HCEC 1CT (cell line): ENCODE results near the gene BOD1L1.

Experiments
- DNase-seq: peaks from one replicate; pipeline ENCODE4 v3.0.0-alpha.2; 2017

The BOD1L1 gene

DNA sequence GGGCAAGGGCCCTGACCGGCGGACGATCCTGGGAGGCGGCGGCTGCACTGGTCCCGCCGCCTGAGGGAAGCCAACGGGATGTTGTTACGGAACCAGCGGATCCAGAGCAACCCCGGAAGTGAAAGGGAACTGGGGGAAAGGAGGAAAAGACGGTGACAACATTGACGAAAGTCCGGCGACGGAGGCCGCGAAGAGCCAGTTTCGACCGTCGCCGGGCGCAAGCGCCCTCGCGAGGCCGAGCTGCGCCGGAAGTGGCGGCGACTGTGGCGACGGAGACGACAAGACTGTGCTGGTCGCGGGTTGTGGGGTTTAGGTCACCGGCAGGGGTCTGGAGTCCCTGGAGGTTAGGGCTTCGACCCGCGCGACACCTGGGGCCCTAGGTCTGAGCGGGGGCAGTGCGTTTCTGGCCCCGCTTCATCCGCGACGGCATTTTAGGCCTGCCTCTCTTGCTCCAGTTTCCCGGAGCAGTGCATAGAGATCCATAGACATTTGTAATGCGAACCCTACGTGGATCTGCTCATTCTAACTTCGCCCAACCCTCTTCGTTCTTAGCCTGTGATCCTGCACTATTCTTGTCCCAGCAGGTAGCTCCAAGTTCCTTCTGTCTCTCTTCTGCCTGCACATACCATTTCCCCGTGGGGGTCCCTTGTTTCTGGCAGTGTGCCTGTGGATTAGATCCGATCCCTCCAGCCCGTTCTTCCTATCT lies at the start of gene BOD1L1:
BOD1L1 (minus strand) TSS at position 120 of the 706 bp plus-strand sequence. CDS start 138 bp downstream, outside the sequence.
- DNase-seq = peak; percentile 84

- DNase-seq = no peak
These were observed 47.4 kb upstream of the BOD1L1 start for GRCh38 chr4:13674971-13675370.

GRCh38 chr4:13673167-13673566 lies 45.6 kb upstream of the BOD1L1 start:
- DNase-seq = no peak

DNA sequence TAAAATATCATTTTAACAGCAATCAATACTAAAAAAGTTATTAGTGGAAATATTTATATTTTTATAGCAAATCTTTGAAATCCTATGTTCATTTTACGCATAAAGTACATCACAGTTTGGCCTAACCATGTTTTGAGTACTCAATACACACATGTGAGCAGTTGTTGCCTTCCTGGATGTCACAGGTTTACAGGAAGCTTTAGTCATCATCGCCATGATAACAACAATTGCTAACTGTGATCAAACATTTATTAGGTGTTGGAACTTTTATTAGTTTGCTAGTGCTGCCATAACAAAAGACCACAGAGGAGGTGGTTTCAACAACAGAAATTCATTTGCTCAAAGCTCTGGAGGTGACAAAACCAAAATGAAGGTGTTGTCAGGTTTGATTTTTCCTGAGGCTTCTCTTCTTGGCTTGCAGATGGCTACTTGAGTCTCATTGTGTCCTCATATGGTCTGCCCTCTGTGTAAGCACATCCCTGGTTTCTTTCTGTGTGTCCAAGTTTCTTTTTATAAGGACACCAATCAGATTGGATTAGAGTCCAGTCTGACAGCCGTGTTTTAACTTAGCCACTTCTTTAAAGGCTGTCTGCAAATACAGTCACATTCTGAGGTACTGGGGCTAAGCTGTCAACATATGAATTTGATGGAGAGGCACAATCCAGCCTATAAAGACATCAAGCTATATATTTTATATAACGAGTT lies 43.1 kb upstream of the BOD1L1 start:
- DNase-seq = no peak

GRCh38 chr4:13665701-13666660 lies 38.5 kb upstream of the BOD1L1 start:
- peak; percentile 13 for DNase-seq

DNA sequence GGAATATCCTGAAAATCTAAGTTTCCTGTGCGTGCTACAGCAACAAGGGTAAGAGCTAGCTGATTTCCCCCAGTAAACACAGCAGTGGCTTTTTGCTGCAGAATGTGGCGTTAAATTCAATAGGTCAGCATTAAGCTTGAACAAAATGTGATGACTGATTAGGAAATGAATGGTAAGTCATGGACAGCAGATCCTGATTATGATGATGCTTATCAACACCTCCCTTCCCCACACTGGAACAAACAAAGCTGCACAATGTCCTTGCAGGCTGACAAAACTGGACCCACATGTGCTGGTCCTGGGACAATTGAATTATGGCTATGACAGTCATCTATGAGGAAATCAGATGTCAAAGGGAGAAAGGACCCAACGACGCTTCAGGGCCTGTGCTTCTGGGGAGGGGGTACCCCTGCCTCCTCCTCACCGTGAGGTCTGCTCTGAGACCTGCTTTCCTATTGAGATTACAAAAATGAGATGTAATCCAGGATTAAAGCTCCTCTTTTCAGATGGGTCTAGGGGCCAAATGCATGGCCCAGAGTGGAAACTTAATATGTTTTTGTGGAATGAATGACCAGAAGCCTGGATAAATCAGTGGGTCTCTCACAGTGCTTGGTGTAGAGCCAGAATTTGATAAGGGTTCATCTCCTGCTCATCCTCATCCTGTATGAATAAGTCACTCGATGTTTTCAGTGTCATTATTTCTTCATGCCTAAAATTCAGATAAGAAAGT lies 32.0 kb upstream of the BOD1L1 start:
- no peak for DNase-seq

DNA sequence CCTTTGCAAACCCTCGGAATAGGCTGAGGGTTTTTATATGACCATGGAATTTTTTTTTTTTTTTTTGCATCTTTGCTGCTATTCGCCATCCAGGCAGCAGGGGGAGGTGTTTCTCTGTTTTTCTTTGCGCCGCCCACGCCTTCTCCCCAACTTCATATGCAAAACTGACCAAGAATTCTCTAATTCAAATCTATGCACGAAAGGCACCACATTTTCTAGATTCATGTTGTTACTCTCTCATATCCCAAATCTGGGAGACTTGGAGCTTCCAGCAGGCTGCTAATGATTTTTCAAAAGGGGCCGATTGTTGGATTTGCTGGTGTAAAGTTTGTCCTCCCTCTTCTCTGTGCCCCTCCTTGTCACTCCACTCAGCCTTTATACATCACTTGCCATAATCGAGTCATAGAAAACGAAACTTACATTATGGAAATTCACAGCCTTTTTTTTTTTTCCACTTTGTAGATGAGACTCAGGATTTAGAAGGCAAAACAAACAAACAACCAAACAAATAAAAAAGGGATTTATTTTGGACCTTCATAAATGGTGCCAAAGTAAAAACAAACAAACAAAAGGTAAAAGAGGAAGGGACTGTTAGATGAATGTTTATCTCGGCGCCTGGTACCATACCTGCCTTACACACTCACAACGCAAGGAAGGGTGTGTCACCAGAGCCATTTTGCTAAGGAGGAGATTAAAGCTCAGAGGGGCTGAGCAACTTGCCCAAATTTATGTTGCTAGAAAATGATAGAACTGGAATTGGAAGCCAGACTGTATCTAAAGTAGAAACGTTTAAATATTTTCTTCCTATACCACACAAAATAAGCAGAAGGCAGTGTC lies 29.3 kb upstream of the BOD1L1 start:
- DNase-seq = peak; percentile 57

DNA sequence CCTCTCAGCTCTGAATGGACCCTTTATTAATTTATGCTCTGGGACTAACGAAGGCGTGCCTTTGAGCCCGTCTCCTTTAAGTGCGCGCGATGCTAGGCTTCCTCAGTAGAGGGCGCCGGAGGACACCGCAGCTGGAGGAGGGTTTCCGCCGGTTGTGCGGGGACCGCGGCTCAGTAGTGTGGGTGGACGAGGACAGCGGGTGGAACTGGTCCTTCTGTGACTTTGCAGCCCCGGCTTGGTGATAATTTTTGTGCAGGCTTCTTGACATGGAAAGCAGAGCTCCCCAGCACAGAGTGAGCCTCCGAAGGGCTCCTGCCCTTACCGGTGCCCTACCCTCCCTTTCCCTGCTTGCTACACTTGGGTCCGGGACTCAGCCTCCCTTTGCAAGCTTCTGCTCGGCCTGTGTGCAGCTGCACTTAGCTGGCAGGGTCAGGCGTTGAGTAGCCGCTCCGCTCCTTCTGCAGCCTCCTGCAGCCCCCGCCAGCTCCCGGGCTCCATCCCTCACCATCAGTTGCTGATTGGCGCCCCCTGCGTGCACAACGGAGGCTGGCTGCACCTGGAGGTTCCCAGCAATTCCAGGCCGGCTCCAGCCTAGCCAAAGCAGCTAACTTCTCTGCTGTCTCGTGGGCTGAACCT lies 26.8 kb upstream of the BOD1L1 start:
- DNase-seq = peak; percentile 55

- DNase-seq = no peak
These were observed 26.2 kb upstream of the BOD1L1 start for GRCh38 chr4:13653766-13654161.

- no peak for DNase-seq
These were observed 19.5 kb upstream of the BOD1L1 start for GRCh38 chr4:13647031-13647430.

DNA sequence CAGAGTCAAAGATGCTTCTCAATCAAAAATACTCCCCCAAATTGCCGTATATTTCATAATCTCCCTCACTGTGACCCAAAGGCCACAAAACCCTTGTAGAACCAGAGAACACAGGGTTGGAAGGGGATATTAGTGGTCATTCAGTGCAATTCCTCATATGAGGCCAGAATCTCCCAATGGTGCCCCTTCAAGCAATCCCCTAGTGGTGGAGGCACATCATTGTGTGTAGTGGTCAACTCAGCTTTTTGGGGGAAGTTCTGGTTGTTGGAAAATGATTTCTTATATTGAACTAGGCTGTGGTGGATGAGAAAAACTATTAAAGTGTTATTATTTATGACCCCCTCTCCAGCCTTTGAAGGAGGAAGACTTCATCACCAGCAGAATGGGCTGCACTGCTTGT lies 17.6 kb upstream of the BOD1L1 start:
- DNase-seq = no peak

DNA sequence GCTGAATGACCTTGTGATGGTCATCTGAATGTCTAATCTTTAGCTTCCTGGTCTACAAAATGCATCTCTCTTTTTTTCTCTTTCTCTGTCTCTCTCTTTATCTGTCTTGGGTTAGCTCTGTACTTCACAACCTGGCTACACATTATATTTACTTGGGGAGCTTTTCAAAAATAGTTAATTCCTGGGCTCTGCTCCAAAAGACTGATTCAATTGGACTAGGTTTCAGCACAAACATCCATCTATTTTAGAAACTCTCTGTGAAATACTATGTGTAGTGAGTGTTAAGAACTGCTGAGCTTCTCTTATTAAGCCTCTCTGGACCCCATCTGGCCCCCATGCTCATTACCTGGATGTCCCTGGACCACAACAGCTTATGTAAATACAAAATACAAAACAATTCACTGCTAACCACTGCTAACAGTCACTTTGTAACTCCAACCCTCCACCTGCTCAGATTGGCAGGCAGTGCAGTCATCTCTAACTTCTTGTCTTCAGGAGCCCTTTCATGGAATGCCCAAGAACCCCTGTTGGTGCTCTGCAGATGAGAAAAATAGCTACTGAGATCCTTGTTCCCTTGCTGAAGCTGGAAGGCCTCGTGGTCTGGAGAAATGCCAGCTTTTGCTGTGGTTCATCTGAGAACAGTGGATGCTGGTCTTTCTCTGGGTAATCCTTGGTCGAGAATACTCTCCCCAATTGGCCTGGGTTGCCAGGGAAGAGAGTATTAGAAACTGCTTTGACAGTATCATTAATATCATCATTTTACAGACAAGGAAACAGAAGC lies 14.8 kb upstream of the BOD1L1 start:
- no peak for DNase-seq

DNA sequence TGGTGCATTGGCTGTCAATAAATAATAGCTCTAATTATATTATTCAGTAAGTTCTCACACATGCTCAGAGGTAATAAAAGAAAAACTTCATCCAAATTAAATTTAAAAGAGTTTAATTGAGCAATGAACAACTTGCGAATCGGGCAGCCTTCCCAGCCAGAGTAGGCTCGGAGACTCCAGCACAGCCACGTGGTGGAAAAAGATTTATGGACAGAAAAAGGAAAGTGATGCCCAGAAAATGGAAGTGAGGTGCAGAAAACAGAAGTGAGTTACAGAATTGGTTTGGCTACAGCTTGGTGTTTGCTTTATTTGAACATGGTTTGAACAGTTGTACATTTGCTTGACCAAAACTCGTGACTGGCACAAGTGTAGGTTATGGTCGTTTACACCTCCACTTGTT lies 13.6 kb upstream of the BOD1L1 start:
- DNase-seq = no peak

DNA sequence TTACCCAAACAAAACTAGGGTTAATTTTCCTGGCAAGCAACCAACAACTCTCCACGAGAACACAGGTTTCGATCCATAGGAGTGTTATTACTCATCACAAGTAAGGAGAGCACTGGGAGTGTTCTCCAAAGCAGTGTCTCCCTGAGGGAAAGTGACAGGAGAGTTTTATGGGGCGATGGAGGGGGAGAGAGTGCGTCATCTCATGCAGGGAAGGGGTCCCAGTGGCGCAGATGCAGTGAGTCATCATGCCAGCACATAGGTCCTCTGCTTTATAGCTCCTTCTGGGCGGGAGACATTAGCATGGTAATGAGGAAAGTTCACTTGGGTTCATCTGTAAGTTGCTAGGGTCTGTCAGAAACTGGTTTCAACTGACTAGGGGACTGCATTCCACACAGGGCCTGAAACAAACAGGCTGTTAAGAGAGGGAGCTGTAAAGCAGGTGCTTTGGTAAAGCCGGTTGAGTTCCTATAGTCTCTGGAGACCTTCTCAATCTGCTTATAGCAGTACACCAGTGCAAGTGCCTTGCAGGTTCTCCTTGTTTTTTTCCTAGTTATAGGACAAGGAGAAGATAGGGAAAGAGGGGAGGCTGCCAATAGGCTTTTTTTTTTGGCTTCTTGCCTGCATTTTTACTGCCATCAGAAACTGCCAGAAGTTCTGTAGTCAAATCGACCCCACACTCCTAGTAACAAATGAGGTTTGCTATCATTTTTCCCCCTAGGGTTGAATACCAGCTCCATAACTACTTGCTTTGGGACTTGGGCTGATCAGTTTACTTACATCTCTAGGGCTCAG lies 12.8 kb upstream of the BOD1L1 start:
- peak; percentile 16 for DNase-seq

GRCh38 chr4:13635286-13635799 lies 7.8 kb upstream of the BOD1L1 start:
- no peak for DNase-seq

DNA sequence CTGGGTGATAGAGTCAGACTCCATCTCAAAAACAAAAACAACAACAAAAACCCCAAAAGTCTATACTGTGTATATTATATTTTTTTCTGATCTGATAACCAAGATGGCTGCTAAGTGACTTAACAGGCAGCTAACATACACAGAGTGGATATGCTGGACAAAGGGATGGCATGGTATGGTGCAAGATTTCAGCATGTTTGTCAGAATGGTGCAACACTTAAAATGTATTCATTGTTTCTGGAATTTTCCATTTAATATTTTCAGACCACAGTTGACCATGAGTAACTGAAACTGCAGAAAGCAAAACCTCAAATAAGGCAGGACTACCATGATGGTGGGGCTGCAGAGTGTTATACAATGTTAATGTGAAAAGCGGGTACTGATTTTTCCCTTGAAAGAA lies 6.1 kb upstream of the BOD1L1 start:
- no peak for DNase-seq

DNA sequence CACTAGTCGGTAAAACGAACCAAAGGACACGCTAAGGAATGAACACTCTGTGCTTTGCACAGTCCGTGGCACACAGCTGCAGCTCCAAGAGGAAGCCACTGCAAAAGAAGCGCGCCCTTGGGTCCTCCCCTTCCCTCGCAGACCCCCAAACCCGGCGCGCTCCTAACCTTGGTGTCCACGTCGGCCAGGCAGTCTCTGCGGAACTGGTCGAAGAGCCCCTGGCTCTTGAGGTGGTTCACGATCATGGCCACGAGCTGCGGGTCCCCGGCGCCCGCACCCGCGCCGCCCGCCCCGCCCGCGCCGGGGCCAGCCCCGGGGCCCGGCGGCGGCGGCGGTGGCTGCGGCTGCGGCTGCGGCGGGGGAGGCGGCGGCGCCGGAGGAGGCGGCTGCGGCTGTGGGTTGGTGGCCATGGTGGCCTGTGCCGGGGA lies 333 bp downstream of the BOD1L1 start:
- DNase-seq = no peak

DNA sequence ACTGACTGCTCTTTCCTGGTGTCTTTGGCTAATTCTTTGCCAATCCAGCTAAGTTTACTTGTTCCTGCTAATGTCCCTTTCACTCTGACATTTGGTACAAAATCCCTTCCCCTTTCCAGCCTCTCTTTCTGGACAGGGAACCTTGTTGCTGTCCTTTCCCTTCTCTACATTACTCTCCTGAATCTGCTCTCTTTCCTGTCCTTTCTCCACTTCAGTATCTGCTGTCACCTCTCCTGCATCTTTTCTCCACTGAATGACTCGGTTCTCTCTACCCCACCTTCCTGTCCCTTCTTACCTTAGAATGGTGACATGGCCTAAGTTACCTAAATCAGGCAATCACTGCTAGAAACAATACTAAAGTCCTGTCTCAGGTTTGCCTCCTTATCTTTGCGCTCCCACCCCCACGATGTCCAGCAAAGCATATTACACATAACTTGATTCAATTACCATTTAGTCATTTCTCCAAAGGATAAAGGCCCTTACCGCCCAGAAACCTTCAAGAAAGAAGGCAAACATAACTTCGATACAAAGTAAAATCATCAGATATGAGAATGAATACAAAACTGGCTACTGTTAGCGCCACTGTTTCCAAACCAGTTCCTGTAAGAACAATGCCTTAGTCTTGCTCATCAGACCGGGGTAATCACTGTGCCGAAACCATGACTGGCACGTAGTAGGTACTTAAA lies 890 bp downstream of the BOD1L1 start:
- DNase-seq = no peak
